Measurements from ENCODE around the gene TPRN.

Gene TPRN, protein sequence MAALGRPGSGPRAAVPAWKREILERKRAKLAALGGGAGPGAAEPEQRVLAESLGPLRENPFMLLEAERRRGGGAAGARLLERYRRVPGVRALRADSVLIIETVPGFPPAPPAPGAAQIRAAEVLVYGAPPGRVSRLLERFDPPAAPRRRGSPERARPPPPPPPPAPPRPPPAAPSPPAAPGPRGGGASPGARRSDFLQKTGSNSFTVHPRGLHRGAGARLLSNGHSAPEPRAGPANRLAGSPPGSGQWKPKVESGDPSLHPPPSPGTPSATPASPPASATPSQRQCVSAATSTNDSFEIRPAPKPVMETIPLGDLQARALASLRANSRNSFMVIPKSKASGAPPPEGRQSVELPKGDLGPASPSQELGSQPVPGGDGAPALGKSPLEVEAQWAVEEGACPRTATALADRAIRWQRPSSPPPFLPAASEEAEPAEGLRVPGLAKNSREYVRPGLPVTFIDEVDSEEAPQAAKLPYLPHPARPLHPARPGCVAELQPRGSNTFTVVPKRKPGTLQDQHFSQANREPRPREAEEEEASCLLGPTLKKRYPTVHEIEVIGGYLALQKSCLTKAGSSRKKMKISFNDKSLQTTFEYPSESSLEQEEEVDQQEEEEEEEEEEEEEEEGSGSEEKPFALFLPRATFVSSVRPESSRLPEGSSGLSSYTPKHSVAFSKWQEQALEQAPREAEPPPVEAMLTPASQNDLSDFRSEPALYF

GRCh38 chr9:137200311-137201204 lies at the start of gene TPRN:
TPRN (minus strand) TSS chr9:137200741; CDS start chr9:137200711, 30 bp downstream.
- peak within 1 kb of the TSS; percentile 90 for H3K4me3 ChIP-seq (replicated peaks; ENCODE audit: low read depth, low read length)
- H3K36me3 ChIP-seq (ENCODE audit: control insufficient read depth, insufficient read depth, low read length), result no peaks in the 10 kb centered on the region; the same call in 1 of the 2 replicates
- H3K27me3 ChIP-seq (replicated peaks; ENCODE audit: control insufficient read depth, insufficient read depth, low read length), result no peaks in the 10 kb centered on the region
- peak; percentile 97 for DNase-seq (ENCODE audit: extremely low read depth, insufficient read length)
- TF ChIP-seq, protein P1, sequence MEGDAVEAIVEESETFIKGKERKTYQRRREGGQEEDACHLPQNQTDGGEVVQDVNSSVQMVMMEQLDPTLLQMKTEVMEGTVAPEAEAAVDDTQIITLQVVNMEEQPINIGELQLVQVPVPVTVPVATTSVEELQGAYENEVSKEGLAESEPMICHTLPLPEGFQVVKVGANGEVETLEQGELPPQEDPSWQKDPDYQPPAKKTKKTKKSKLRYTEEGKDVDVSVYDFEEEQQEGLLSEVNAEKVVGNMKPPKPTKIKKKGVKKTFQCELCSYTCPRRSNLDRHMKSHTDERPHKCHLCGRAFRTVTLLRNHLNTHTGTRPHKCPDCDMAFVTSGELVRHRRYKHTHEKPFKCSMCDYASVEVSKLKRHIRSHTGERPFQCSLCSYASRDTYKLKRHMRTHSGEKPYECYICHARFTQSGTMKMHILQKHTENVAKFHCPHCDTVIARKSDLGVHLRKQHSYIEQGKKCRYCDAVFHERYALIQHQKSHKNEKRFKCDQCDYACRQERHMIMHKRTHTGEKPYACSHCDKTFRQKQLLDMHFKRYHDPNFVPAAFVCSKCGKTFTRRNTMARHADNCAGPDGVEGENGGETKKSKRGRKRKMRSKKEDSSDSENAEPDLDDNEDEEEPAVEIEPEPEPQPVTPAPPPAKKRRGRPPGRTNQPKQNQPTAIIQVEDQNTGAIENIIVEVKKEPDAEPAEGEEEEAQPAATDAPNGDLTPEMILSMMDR (IDR thresholded peaks at IDR 0.05; ENCODE audit: insufficient read depth, low read length, poor library complexity, severe bottlenecking), result no peak

GRCh38 chr9:137247916-137248175 lies 47.3 kb upstream of the TPRN start:
- no peak for DNase-seq (ENCODE audit: extremely low read depth, insufficient read length)
- TF ChIP-seq, protein P1 (IDR thresholded peaks at IDR 0.05; ENCODE audit: insufficient read depth, low read length, poor library complexity, severe bottlenecking), result no peak

DNA sequence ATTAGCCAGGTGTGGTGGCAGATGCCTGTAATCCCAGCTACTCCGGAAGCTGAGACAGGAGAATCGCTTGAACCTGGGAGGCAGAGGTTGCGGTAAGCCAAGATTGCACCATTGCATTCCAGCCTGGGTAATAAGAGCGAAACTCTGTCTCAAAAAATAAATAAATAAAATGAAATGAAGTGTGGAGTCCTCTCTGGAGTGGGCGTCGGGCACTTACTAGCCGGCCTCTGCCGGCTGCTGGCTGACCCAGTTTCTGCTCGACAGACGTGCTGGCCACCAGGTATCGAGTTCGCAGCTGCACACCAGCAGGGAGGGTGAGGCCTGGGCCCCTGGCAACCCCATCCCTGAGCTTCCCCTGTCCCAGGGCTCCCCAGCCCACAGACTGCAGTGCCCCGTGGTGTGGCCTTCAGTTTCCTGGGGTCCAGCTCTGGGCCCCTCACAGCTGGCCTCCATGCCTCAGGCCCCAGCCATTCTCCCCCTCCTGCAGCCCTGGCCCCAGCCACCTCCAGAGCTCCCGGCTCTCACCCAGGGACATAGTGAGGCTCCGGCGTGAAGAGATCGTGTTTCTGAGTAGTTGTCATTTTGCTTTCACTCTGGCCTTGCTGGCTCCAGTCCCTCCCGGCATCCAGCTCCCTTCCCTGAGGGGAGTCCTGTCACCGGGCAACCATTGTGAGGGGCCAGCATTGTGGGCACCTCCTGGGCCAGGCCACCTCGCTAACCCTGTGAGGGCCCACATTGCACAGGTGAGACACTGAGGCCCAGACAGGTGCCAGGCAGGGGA lies 46.8 kb upstream of the TPRN start:
- Histone ChIP-seq H3K27me3 (replicated peaks; ENCODE audit: control insufficient read depth, insufficient read depth, low read length) (no peaks in the 10 kb centered on the region), H3K36me3 (ENCODE audit: control insufficient read depth, insufficient read depth, low read length) (peaks cover 15% of the 10 kb centered on the region), H3K4me3 (replicated peaks; ENCODE audit: low read depth, low read length) (no peak overlapping the region)
- TF ChIP-seq, protein P1 (IDR thresholded peaks at IDR 0.05; ENCODE audit: insufficient read depth, low read length, poor library complexity, severe bottlenecking), result no peak
- DNase-seq (ENCODE audit: extremely low read depth, insufficient read length), result no peak

More at GRCh38 chr9:137247916-137248175, 47.3 kb upstream of the TPRN start:
- H3K4me3 ChIP-seq (replicated peaks; ENCODE audit: low read depth, low read length), result no peak overlapping the region
- peaks cover 9% of the 10 kb centered on the region for H3K36me3 ChIP-seq (ENCODE audit: control insufficient read depth, insufficient read depth, low read length)
- no peaks in the 10 kb centered on the region for H3K27me3 ChIP-seq (replicated peaks; ENCODE audit: control insufficient read depth, insufficient read depth, low read length)

GRCh38 chr9:137245450-137246421 lies 45.2 kb upstream of the TPRN start:
- H3K36me3 ChIP-seq (ENCODE audit: control insufficient read depth, insufficient read depth, low read length), result peaks cover 18% of the 10 kb centered on the region
- no peak overlapping the region for H3K4me3 ChIP-seq (replicated peaks; ENCODE audit: low read depth, low read length)
- TF ChIP-seq, protein P1 (IDR thresholded peaks at IDR 0.05; ENCODE audit: insufficient read depth, low read length, poor library complexity, severe bottlenecking), result no peak
- H3K27me3 ChIP-seq (replicated peaks; ENCODE audit: control insufficient read depth, insufficient read depth, low read length), result no peaks in the 10 kb centered on the region
- DNase-seq (ENCODE audit: extremely low read depth, insufficient read length), result no peak

Data from GM06990 (cell line).